OCI-LY1 (cell line): ENCODE measurements around the gene SLC27A5.
A peak's percentile ranks its signal among the peaks of the same experiment; 100 is the strongest.
"Not testable (repeated sequence)": the region's sequence is repeated elsewhere in the genome, so short reads cannot be mapped to it uniquely, and the experiment has no call there.

ENCODE experiments used
- H2AFZ ChIP-seq: fragments of 200-600 bp; sonication (generic), shearing (Covaris generic); 2 replicates; pipeline ENCODE4 v1.6.0; 2014; ENCODE audit warnings: antibody characterized with exemption, mild to moderate bottlenecking, low read length
- H3F3A ChIP-seq: fragments of 200-600 bp; sonication (generic), shearing (Covaris generic); 2 replicates; pipeline ENCODE4 v1.6.0; 2014; ENCODE audit warnings: mild to moderate bottlenecking, antibody characterized with exemption, low read length, moderate library complexity; ENCODE audit not compliant: insufficient read depth
- H3K27ac ChIP-seq: fragments of 200-600 bp; sonication (generic); 2 replicates; pipeline ENCODE4 v1.5.1; 2014; ENCODE audit warnings: low read length, mixed run types, mild to moderate bottlenecking, low read depth; ENCODE audit not compliant: poor library complexity, severe bottlenecking
- H3K27me3 ChIP-seq: fragments of 200-600 bp; sonication (generic); 2 replicates; pipeline ENCODE4 v1.6.0; 2014; ENCODE audit warnings: antibody characterized with exemption, mild to moderate bottlenecking, low read length, moderate library complexity; ENCODE audit not compliant: insufficient read depth
- H3K36me3 ChIP-seq: fragments of 200-600 bp; sonication (generic); 2 replicates; pipeline ENCODE4 v1.6.1; 2014; ENCODE audit warnings: mild to moderate bottlenecking, antibody characterized with exemption, low read length, moderate library complexity, mixed read lengths; ENCODE audit not compliant: insufficient read depth
- H3K4me1 ChIP-seq: fragments of 200-600 bp; sonication (generic); 2 replicates; pipeline ENCODE4 v1.5.1; 2014; ENCODE audit warnings: mild to moderate bottlenecking, low read length, moderate library complexity; ENCODE audit not compliant: insufficient read depth, severe bottlenecking
- H3K4me2 ChIP-seq: fragments of 200-600 bp; sonication (generic), shearing (Covaris generic); 2 replicates; pipeline ENCODE4 v1.6.1; 2014; ENCODE audit warnings: low read length
- H3K4me3 ChIP-seq: fragments of 200-600 bp; sonication (generic); 2 replicates; pipeline ENCODE4 v1.5.1; 2014; ENCODE audit warnings: low read length, low read depth, mild to moderate bottlenecking, mixed read lengths; ENCODE audit not compliant: poor library complexity, severe bottlenecking
- H3K79me2 ChIP-seq: fragments of 200-600 bp; shearing (Covaris generic); 2 replicates; pipeline ENCODE4 v1.6.1; 2016; ENCODE audit warnings: mixed run types, low read length, mixed read lengths; ENCODE audit not compliant: insufficient read depth
- H3K9ac ChIP-seq: fragments of 200-600 bp; sonication (generic), shearing (Covaris generic); 2 replicates; pipeline ENCODE4 v1.6.1; 2014; ENCODE audit warnings: mild to moderate bottlenecking, low read length, mixed read lengths
- H3K9me2 ChIP-seq: fragments of 200-600 bp; sonication (generic), shearing (Covaris generic); 2 replicates; pipeline ENCODE4 v1.6.1; 2014; ENCODE audit warnings: low read depth, mild to moderate bottlenecking, low read length, mixed read lengths
- H3K9me3 ChIP-seq: fragments of 200-600 bp; shearing (Covaris generic); 2 replicates; pipeline ENCODE4 v1.6.1; 2014; ENCODE audit warnings: low read length, mixed read lengths
- H4K20me1 ChIP-seq: fragments of 200-600 bp; sonication (generic), shearing (Covaris generic); 2 replicates; pipeline ENCODE4 v1.6.0; 2016; ENCODE audit warnings: mild to moderate bottlenecking, low read length; ENCODE audit not compliant: insufficient read depth
- EZH2 ChIP-seq: fragments of 200-600 bp; sonication (generic), shearing (Covaris generic); IDR thresholded peaks from 2 replicates; pipeline ENCODE4 v1.8.0; 2017; ENCODE audit warnings: borderline replicate concordance, mixed run types, mild to moderate bottlenecking, antibody characterized with exemption, low read length, moderate library complexity, mixed read lengths
- TF ChIP-seq, protein P1 (sequence below): fragments of 200-600 bp; sonication (generic), shearing (Covaris generic); IDR thresholded peaks from 2 replicates; pipeline ENCODE4 v1.5.1; 2017; ENCODE audit warnings: mild to moderate bottlenecking, antibody characterized with exemption, low read length, moderate library complexity, mixed read lengths

The SLC27A5 gene

GRCh38 chr19:58544591-58545285, 32.9 kb upstream of the SLC27A5 start:
- Histone ChIP-seq H2AFZ (no peak overlapping the region), H4K20me1 (no peaks in the 10 kb centered on the region), H3K36me3 (peaks cover 50% of the 10 kb centered on the region), H3K4me2 (peak overlapping the region; percentile 94), H3K27me3 (no peaks in the 10 kb centered on the region), H3K4me1 (peaks cover 23% of the 10 kb centered on the region), H3K9me2 (no peaks in the 10 kb centered on the region), H3K9me3 (no peaks in the 10 kb centered on the region), H3F3A (no peaks in the 10 kb centered on the region), H3K27ac (peak overlapping the region; percentile 41), H3K4me3 (peak overlapping the region; percentile 89), H3K9ac (peak overlapping the region; percentile 90), H3K79me2 (peaks cover 29% of the 10 kb centered on the region)
- TF ChIP-seq, protein P1, sequence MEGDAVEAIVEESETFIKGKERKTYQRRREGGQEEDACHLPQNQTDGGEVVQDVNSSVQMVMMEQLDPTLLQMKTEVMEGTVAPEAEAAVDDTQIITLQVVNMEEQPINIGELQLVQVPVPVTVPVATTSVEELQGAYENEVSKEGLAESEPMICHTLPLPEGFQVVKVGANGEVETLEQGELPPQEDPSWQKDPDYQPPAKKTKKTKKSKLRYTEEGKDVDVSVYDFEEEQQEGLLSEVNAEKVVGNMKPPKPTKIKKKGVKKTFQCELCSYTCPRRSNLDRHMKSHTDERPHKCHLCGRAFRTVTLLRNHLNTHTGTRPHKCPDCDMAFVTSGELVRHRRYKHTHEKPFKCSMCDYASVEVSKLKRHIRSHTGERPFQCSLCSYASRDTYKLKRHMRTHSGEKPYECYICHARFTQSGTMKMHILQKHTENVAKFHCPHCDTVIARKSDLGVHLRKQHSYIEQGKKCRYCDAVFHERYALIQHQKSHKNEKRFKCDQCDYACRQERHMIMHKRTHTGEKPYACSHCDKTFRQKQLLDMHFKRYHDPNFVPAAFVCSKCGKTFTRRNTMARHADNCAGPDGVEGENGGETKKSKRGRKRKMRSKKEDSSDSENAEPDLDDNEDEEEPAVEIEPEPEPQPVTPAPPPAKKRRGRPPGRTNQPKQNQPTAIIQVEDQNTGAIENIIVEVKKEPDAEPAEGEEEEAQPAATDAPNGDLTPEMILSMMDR: no peak
- TF ChIP-seq EZH2: no peak

GRCh38 chr19:58543826-58544590, 32.2 kb upstream of the SLC27A5 start, which contains the start of gene TRIM28:
Gene TRIM28, plus strand, starts transcription at chr19:58544064. Its CDS starts 694 bp downstream, at chr19:58544758.
- Histone ChIP-seq H3K9me2 (no peaks in the 10 kb centered on the region), H3K4me1 (peaks cover 23% of the 10 kb centered on the region), H3K4me3 (peak within 1 kb of the TSS; percentile 89), H3K9ac (peak within 1 kb of the TSS; percentile 90), H3K27me3 (no peaks in the 10 kb centered on the region), H3K79me2 (peaks cover 29% of the 10 kb centered on the region), H3F3A (no peaks in the 10 kb centered on the region), H2AFZ (no peak within 1 kb of the TSS), H3K4me2 (peak within 1 kb of the TSS; percentile 94), H4K20me1 (no peaks in the 10 kb centered on the region), H3K36me3 (peaks cover 43% of the 10 kb centered on the region), H3K9me3 (no peaks in the 10 kb centered on the region), H3K27ac (peak within 1 kb of the TSS; percentile 60)
- no peak for TF ChIP-seq EZH2
- TF ChIP-seq, protein P1: no peak

DNA sequence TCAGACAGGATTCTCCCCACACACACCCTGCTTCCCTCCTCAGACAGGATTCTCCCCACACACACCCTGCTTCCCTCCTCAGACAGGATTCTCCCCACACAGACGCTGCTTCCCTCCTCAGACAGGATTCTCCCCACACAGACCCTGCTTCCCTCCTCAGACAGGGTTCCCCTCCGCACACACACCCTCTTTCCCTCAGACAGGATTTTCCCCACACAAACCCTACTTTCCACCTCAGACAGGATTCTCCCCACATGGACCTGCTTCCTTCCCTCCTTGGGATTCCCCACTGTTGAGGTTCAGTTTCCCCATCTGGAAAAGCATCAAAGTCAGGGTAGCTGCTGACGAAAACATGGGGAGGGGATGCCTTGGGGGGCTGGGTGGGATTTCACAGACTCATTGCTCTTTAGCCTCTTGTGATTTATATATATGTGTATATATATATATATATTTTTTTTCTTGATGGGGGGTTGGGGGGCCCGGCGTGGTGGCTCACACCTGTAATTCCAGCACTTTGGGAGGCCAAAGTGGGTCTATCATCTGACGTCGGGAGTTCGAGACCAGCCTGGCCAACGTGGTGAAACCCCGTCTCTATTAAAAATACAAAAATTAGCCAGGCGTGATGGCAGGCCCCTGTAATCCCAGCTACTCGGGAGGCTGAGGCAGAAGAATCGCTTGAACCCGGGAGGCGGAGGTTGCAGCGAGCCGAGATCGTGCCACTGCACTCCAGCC, 31.0 kb upstream of the SLC27A5 start:
- H3K9me3 ChIP-seq, H3K9ac ChIP-seq, H3K4me3 ChIP-seq, H2AFZ ChIP-seq, H3K27ac ChIP-seq, H3K9me2 ChIP-seq, H3F3A ChIP-seq, H4K20me1 ChIP-seq, H3K4me2 ChIP-seq, H3K27me3 ChIP-seq: not testable (repeated sequence)
- peaks cover 31% of the 10 kb centered on the region for H3K36me3 ChIP-seq
- H3K4me1 ChIP-seq: peaks cover 35% of the 10 kb centered on the region
- H3K79me2 ChIP-seq: peaks cover 29% of the 10 kb centered on the region

DNA sequence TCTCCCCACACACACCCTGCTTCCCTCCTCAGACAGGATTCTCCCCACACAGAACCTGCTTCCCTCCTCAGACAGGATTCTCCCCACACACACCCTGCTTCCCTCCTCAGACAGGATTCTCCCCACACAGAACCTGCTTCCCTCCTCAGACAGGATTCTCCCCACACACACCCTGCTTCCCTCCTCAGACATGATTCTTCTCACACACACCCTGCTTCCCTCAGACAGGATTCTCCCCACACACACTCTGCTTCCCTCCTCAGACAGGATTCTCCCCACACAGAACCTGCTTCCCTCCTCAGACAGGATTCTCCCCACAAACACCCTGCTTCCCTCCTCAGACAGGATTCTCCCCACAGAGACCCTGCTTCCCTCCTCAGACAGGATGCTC, 27.4 kb upstream of the SLC27A5 start:
- H3K4me2 ChIP-seq: peak overlapping the region; percentile 79; the same call in 1 of the 2 replicates

More for the DNA sequence above, 27.4 kb upstream of the SLC27A5 start:
- not testable (repeated sequence) for H4K20me1 ChIP-seq, H3K27ac ChIP-seq, H3K27me3 ChIP-seq, H3K79me2 ChIP-seq, H2AFZ ChIP-seq, H3K36me3 ChIP-seq, H3K9me3 ChIP-seq, H3K9me2 ChIP-seq, H3F3A ChIP-seq
- Histone ChIP-seq H3K4me1 (peaks cover 20% of the 10 kb centered on the region), H3K4me3 (peak overlapping the region; percentile 57), H3K9ac (peak overlapping the region; percentile 55; the same call in 1 of the 2 replicates)
